Measurements from ENCODE around the gene MUCL1. TPM values are rescaled to one million over a fixed set of nuclear protein-coding genes. Genes with fewer than 3 reads are reported as not detected.

The MUCL1 gene
- total and polyA plus RNA-seq, 2 of the 8 experiments (the other 6 are each of a cell fraction or from before 2014, with no cell fraction given): not detected

GRCh38 chr12:54857406-54857805 is 3.1 kb downstream of the MUCL1 start:
- Histone ChIP-seq H3K56ac (replicated peaks; ENCODE audit: insufficient read length, low read depth, low read length) (no peak overlapping the region), H2BK15ac (ENCODE audit: low read length) (no peak overlapping the region), H4K5ac (ENCODE audit: insufficient read length, low read depth, low read length) (no peak overlapping the region), H3K36me3 (ENCODE audit: control insufficient read depth in 2 of 4, insufficient read depth in 4 of 4, low read length in 3 of 4) (no peaks in the 10 kb centered on the region), H3K4ac (replicated peaks; ENCODE audit: insufficient read length, low read depth, low read length) (no peak overlapping the region), H4K8ac (ENCODE audit: extremely low read depth, insufficient read depth, low read length) (no peak overlapping the region), H3K4me2 (ENCODE audit: insufficient read depth in 1 of 2, low read depth in 2 of 2, low read length in 2 of 2) (no peak overlapping the region), H3K9me3 (ENCODE audit: insufficient read depth in 2 of 2, low read depth in 1 of 2, low read length in 1 of 2) (no peaks in the 10 kb centered on the region), H2AK5ac (ENCODE audit: low read depth, low read length) (no peak overlapping the region), H3K27ac (ENCODE audit: low read depth, low read length) (no peak overlapping the region), H2BK20ac (ENCODE audit: low read length) (no peak overlapping the region), H2BK12ac (ENCODE audit: low read depth, low read length) (no peak overlapping the region), H3K4me3 (ENCODE audit: extremely low read depth in 1 of 4, insufficient read depth in 2 of 4, low read depth in 3 of 4, low read length in 4 of 4) (no peak overlapping the region), H3K18ac (ENCODE audit: extremely low read depth, low read length) (no peak overlapping the region), H3K14ac (ENCODE audit: insufficient read length) (no peak overlapping the region), H2BK5ac (ENCODE audit: low read depth, low read length) (no peak overlapping the region), H3K79me1 (ENCODE audit: low read depth, low read length) (no peaks in the 10 kb centered on the region), H3K23ac (ENCODE audit: insufficient read length) (no peak overlapping the region), H2AFZ (ENCODE audit: low read length) (no peak overlapping the region), H4K91ac (replicated peaks; ENCODE audit: insufficient read length, low read length) (no peak overlapping the region), H3K4me1 (replicated peaks in 1 of 4; ENCODE audit: control insufficient read depth in 3 of 4, insufficient read depth in 4 of 4, low read length in 3 of 4) (peaks cover 0 to 7% (median 0%) of the 10 kb centered on the region in 4 experiments; a peak in 1 of 7 replicates), H3K23me2 (ENCODE audit: low read depth, low read length) (no peaks in the 10 kb centered on the region; the same call in 1 of the 2 replicates), H3K9ac (replicated peaks in 1 of 4; ENCODE audit: extremely low read depth in 1 of 4, low read depth in 3 of 4, low read length in 3 of 4) (no peak overlapping the region), H2BK120ac (replicated peaks; ENCODE audit: low read depth, low read length) (no peak overlapping the region), H3K79me2 (ENCODE audit: control insufficient read depth in 1 of 2, insufficient read depth in 2 of 2, low read length in 2 of 2) (no peaks in the 10 kb centered on the region), H4K20me1 (replicated peaks in 1 of 2; ENCODE audit: control insufficient read depth in 1 of 2, insufficient read depth in 2 of 2, low read length in 2 of 2) (no peaks in the 10 kb centered on the region), H3K27me3 (replicated peaks in 1 of 4; ENCODE audit: control insufficient read depth in 3 of 4, extremely low read depth in 1 of 4, insufficient read depth in 3 of 4, low read length in 3 of 4) (peaks cover 0 to 10% (median 1%) of the 10 kb centered on the region in 4 experiments; a peak in 5 of 7 replicates)
- ChIA-PET POLR2A (ENCODE audit: partially characterized antibody) (no interaction called here), CTCF (ENCODE audit: partially characterized antibody) (interaction anchor here (0.6 to 4.8 kb wide), 4 partner anchors 69 to 136 kb away, joined by 3 to 46 read pairs (median 5); no protein-coding TSS in a partner anchor)
- 70% methylated on average over 2 of the region's 2 CpGs; no CpG with 5 or more reads in 1 of the 2 experiments for WGBS, 2 experiments (ENCODE audit: extremely low coverage in 1 of 2, insufficient coverage in 1 of 2, insufficient read length in 1 of 2, insufficient replicate concordance in 2 of 2, low coverage in 1 of 2, low lambda C conversion rate in 2 of 2, missing lambda C conversion rate in 1 of 2)
- no peak for FAIRE-seq
- no peak for DNase-seq (ENCODE audit: low read depth in 1 of 2, low spot score in 2 of 2)
- TF ChIP-seq SIRT6 (IDR thresholded peaks at IDR 0.05; ENCODE audit: low read length) (no peak), POU5F1 (IDR thresholded peaks at IDR 0.05; ENCODE audit: low read depth, low read length) (no peak), BACH1 (IDR thresholded peaks at IDR 0.05; ENCODE audit: low read length) (no peak), EP300 (IDR thresholded peaks at IDR 0.05; ENCODE audit: borderline replicate concordance in 1 of 2, low read depth in 2 of 2, low read length in 2 of 2) (no peak), FOSL1 (IDR thresholded peaks at IDR 0.05; ENCODE audit: insufficient read depth, low read depth, low read length) (no peak), NRF1 (IDR thresholded peaks at IDR 0.05; ENCODE audit: low read depth, low read length) (no peak)
